Endothelial cell of umbilical vein (primary cell): ENCODE data around the gene GRK5. TPM values are rescaled to one million over a fixed set of nuclear protein-coding genes. Genes with fewer than 3 reads are reported as not detected.

ENCODE experiments used
- BruUV-seq: library from RNA; stranded (reverse); fragments of 400-500 nt; replicated peaks from 2 replicates; lab custom pipeline; 2021; lab: Mats Ljungman, UMichigan
- CTCF ChIA-PET: fragments of 300-600, 350-600 bp; sonication (Branson Sonifier 250); formaldehyde crosslinking; loops from one replicate; lab custom pipeline; 2021; ENCODE audit warnings: antibody characterized with exemption, inconsistent platforms; lab: Charles Lee
- POLR2A ChIA-PET: fragments of 300-600, 350-600 bp; sonication (Branson Sonifier 250); formaldehyde crosslinking; loops from one replicate; lab custom pipeline; 2021; ENCODE audit warnings: antibody characterized with exemption, inconsistent platforms; lab: Charles Lee
- DNase-seq: peaks from one replicate; pipeline ENCODE4 v3.0.0-alpha.2; 2011; ENCODE audit warnings: low read depth, low spot score
- FAIRE-seq: peaks from 2 replicates; lab custom pipeline; 2011; peaks lifted over from hg19 to GRCh38; lab: Jason Lieb, UNC
- H2AFZ ChIP-seq: 2 replicates; pipeline ENCODE4 v1.6.0; 2012; ENCODE audit warnings: low read depth, low read length, control low read depth, inconsistent platforms
- H3K27ac ChIP-seq: 2 replicates; pipeline ENCODE4 v1.5.1; 2011; ENCODE audit warnings: low read depth, mild to moderate bottlenecking, control low read depth, low read length, moderate library complexity; ENCODE audit not compliant: insufficient read depth
- H3K27me3 ChIP-seq, 2 experiments: 2 replicates each; pipeline versions ENCODE4 v1.6.0 to v1.6.1; 2011; ENCODE audit warnings: low read length in 2 of 2, mixed read lengths in 1 of 2; ENCODE audit not compliant: control insufficient read depth in 2 of 2, insufficient read depth in 2 of 2
- H3K36me3 ChIP-seq, 2 experiments: 2 replicates in 1 of 2; 3 replicates in 1 of 2; pipeline ENCODE4 v1.5.1; 2011; ENCODE audit warnings: low read length in 2 of 2, mild to moderate bottlenecking in 1 of 2, moderate library complexity in 1 of 2; ENCODE audit not compliant: control insufficient read depth in 2 of 2, insufficient read depth in 2 of 2; ENCODE audit errors: extremely low read depth in 1 of 2
- H3K4me1 ChIP-seq: 3 replicates; pipeline ENCODE4 v1.5.1; 2011; ENCODE audit warnings: mild to moderate bottlenecking, low read length; ENCODE audit not compliant: control insufficient read depth, insufficient read depth; ENCODE audit errors: extremely low read depth
- H3K4me2 ChIP-seq: 2 replicates; pipeline ENCODE4 v1.6.1; 2011; ENCODE audit warnings: low read length, control low read depth, mixed read lengths; ENCODE audit not compliant: insufficient read depth
- H3K4me3 ChIP-seq, 3 experiments: fragments of 200-600 bp in 1 of 3; sonication (generic), shearing (Covaris generic) in 1 of 3; replicated peaks in 1 of 3; 2 replicates each; pipeline ENCODE4 v1.5.1; 2011 to 2016; ENCODE audit warnings: control low read depth in 3 of 3, low read length in 3 of 3, mild to moderate bottlenecking in 2 of 3, inconsistent platforms in 1 of 3, low read depth in 1 of 3, moderate library complexity in 1 of 3; ENCODE audit not compliant: insufficient read depth in 1 of 3
- H3K79me2 ChIP-seq: 2 replicates; pipeline ENCODE4 v1.6.0; 2012; ENCODE audit warnings: low read length, inconsistent platforms; ENCODE audit not compliant: control insufficient read depth, insufficient read depth
- H3K9ac ChIP-seq: replicated peaks from 2 replicates; pipeline ENCODE3; 2011; ENCODE audit warnings: low read length, control low read depth; ENCODE audit not compliant: insufficient read depth; ENCODE audit errors: extremely low read depth
- H3K9me1 ChIP-seq: replicated peaks from 3 replicates; pipeline ENCODE4 v1.6.0; 2011; ENCODE audit warnings: mild to moderate bottlenecking, low read length; ENCODE audit not compliant: control insufficient read depth, insufficient read depth; ENCODE audit errors: extremely low read depth
- H3K9me3 ChIP-seq: replicated peaks from 2 replicates; pipeline ENCODE4 v1.5.1; 2012; ENCODE audit warnings: low read length, inconsistent platforms; ENCODE audit not compliant: control insufficient read depth, insufficient read depth
- H4K20me1 ChIP-seq: replicated peaks from 2 replicates; pipeline ENCODE3; 2011; ENCODE audit warnings: mild to moderate bottlenecking, low read length; ENCODE audit not compliant: control insufficient read depth, insufficient read depth; ENCODE audit errors: extremely low read depth
- FOS ChIP-seq: IDR thresholded peaks from 2 replicates; pipeline ENCODE4 v1.6.1; 2011; ENCODE audit warnings: mild to moderate bottlenecking, low read length, moderate library complexity, borderline replicate concordance; ENCODE audit not compliant: insufficient read depth
- GATA2 ChIP-seq: IDR thresholded peaks from 2 replicates; pipeline ENCODE4 v1.7.0; 2011; ENCODE audit warnings: low read depth, mild to moderate bottlenecking, moderate library complexity, mixed read lengths, low read length; ENCODE audit not compliant: insufficient read length, insufficient read depth
- JUN ChIP-seq: IDR thresholded peaks from 2 replicates; pipeline ENCODE4 v1.6.1; 2011; ENCODE audit warnings: borderline replicate concordance, low read depth; ENCODE audit not compliant: insufficient read length, insufficient read depth
- MYC ChIP-seq: IDR thresholded peaks from one replicate; pipeline ENCODE4 v1.6.1; 2011; ENCODE audit warnings: mild to moderate bottlenecking, low read depth, low read length
- POLR2A ChIP-seq: IDR thresholded peaks from 2 replicates; pipeline ENCODE4 v1.6.1; 2012; ENCODE audit warnings: low read depth, mild to moderate bottlenecking, control low read depth, low read length
- POLR2AphosphoS5 ChIP-seq: IDR thresholded peaks from 2 replicates; pipeline ENCODE4 v1.6.1; 2012; ENCODE audit warnings: low read depth, mild to moderate bottlenecking, control low read depth, low read length, moderate library complexity; ENCODE audit not compliant: insufficient read depth
- dilution Hi-C: fragments of 300-500 bp; cut with MboI; formaldehyde crosslinking; loops from one replicate; pipeline ENCODE4 v1.15.0; 2019; ENCODE audit warnings: low sequenced_read_pairs; ENCODE audit not compliant: extremely low pct_ligation_motif_present
- intact Hi-C: fragments of 100-400 bp; cut with micrococcal nuclease; formaldehyde crosslinking; loops from one replicate; pipeline ENCODE4 v1.10.0; 2022
- polyA plus RNA-seq, 4 experiments: library from polyadenylated mRNA; depleted of rRNA in 3 of 4; stranded (reverse) in 3 of 4; unstranded in 1 of 4; fragments of >200 nt; gene quantifications; 2 replicates each; pipeline versions ENCODE4 v1.2.1 to v1.2.3, GENCODE V29; 2011 to 2012; ENCODE audit warnings: missing spikeins in 1 of 4
- total RNA-seq: library from RNA; stranded (reverse); gene quantifications from 2 replicates; pipeline ENCODE4 v1.2.3, GENCODE V29; 2021
- TF ChIP-seq, protein P1 (sequence below), 2 donors: IDR thresholded peaks; 1 replicate in 1 of 2; 2 replicates in 1 of 2; pipeline ENCODE4 v1.5.1; 2011; ENCODE audit warnings: low read length in 2 of 2, mild to moderate bottlenecking in 2 of 2, moderate library complexity in 2 of 2, control low read depth in 1 of 2, inconsistent platforms in 1 of 2, low read depth in 1 of 2; ENCODE audit not compliant: insufficient read depth in 1 of 2; ENCODE audit errors: extremely low read depth in 1 of 2
- TF ChIP-seq, protein P2 (sequence below): IDR thresholded peaks from 2 replicates; pipeline ENCODE4 v1.6.1; 2011; ENCODE audit not compliant: insufficient read depth, insufficient read length

Gene GRK5
- total and polyA plus RNA-seq, 2 donors (not counting 3 experiments of a cell fraction or from before 2014, with no cell fraction given): 13.1 to 29.5 TPM

- H2AFZ ChIP-seq: no peak overlapping the region
- CTCF ChIA-PET: interaction anchor here (1.0 to 2.6 kb wide), 12 partner anchors 9 to 193 kb away, joined by 3 to 24 read pairs (median 4); partner anchors contain the start of gene GRK5
- no TSS peak for BruUV-seq
- H3K4me2 ChIP-seq: no peak overlapping the region
- peak overlapping the region; percentile 94 for H3K27ac ChIP-seq
- POLR2A ChIA-PET: interaction anchor here (1.7 kb wide), 1 partner anchor 19 kb away, joined by 6 read pairs; no protein-coding TSS in a partner anchor
- DNase-seq (peak; percentile 44), FAIRE-seq (no peak)
- H3K27me3 ChIP-seq: no peaks in the 10 kb centered on the region
- peaks cover 3% of the 10 kb centered on the region for H3K79me2 ChIP-seq
- no peaks in the 10 kb centered on the region for H3K9me1 ChIP-seq
- no peaks in the 10 kb centered on the region for H4K20me1 ChIP-seq
- TF ChIP-seq FOS: no peak
- TF ChIP-seq, protein P1, sequence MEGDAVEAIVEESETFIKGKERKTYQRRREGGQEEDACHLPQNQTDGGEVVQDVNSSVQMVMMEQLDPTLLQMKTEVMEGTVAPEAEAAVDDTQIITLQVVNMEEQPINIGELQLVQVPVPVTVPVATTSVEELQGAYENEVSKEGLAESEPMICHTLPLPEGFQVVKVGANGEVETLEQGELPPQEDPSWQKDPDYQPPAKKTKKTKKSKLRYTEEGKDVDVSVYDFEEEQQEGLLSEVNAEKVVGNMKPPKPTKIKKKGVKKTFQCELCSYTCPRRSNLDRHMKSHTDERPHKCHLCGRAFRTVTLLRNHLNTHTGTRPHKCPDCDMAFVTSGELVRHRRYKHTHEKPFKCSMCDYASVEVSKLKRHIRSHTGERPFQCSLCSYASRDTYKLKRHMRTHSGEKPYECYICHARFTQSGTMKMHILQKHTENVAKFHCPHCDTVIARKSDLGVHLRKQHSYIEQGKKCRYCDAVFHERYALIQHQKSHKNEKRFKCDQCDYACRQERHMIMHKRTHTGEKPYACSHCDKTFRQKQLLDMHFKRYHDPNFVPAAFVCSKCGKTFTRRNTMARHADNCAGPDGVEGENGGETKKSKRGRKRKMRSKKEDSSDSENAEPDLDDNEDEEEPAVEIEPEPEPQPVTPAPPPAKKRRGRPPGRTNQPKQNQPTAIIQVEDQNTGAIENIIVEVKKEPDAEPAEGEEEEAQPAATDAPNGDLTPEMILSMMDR (IDR thresholded peaks at IDR 0.05; ENCODE audit: extremely low read depth in 1 of 2, insufficient read depth in 1 of 2, low read depth in 1 of 2, low read length in 2 of 2): peak; percentile 34 to 37
- dilution Hi-C loops (no loop called here), intact Hi-C loops (loop anchor here (5.0 kb wide), 1 partner anchor 160 kb away; no protein-coding TSS in a partner anchor)
- no peaks in the 10 kb centered on the region for H3K9me3 ChIP-seq
- no peak overlapping the region for H3K4me3 ChIP-seq
- H3K4me1 ChIP-seq: peaks cover 54% of the 10 kb centered on the region
- no peaks in the 10 kb centered on the region for H3K36me3 ChIP-seq
- H3K9ac ChIP-seq: no peak overlapping the region
These were observed 44.7 kb downstream of the GRK5 start for GRCh38 chr10:119252051-119252465.

DNA sequence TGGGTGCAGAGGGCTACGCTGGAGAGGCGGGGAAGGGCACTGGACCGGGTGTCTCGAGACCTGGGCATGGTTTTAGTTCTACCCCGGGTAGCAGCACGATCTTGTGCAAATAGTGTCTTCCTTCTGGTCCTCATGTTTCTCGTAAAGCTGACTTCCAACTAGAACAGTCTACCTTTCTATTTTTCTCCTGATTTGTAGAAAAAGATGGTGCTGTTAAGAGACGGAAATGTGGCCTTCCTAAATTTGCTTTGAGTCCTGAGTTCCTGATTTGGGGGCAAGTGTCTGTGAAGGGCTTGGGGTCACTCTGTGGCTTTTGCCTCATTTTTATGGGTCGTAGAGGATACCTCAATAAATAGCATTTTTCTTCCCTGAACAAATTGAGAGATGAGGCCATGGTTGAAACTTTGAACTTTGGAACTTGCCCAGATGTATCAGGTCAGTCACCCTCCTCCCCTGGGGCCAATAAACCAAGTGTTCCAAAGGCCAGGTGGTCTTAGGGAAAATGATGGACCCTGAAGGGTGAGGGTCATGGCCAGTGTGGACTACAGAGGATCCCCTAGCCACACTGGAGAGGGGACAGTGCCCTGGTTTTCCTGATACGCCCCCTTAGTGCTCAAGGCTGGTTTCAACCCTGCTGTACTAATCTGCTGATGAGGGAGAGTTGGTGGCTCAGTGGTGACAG, 45.2 kb downstream of the GRK5 start:
- Histone ChIP-seq H3K36me3 (no peaks in the 10 kb centered on the region), H3K27me3 (no peaks in the 10 kb centered on the region), H2AFZ (no peak overlapping the region), H3K4me2 (no peak overlapping the region), H3K4me1 (peaks cover 48% of the 10 kb centered on the region), H3K9me3 (no peaks in the 10 kb centered on the region), H3K4me3 (no peak overlapping the region), H3K27ac (peak overlapping the region; percentile 35), H3K9ac (no peak overlapping the region), H3K9me1 (no peaks in the 10 kb centered on the region), H3K79me2 (peaks cover 3% of the 10 kb centered on the region), H4K20me1 (no peaks in the 10 kb centered on the region)
- CTCF ChIA-PET: interaction anchor here (0.8 to 2.6 kb wide), 17 partner anchors 10 to 193 kb away, joined by 3 to 18 read pairs (median 4); partner anchors contain the start of gene GRK5
- no TSS peak for BruUV-seq
- POLR2A ChIA-PET: interaction anchor here (0.8 to 0.9 kb wide), 2 partner anchors 10 to 19 kb away, joined by 3 to 4 read pairs; no protein-coding TSS in a partner anchor
- intact Hi-C loops: loop anchor here (5.0 kb wide), 1 partner anchor 160 kb away; no protein-coding TSS in a partner anchor
- FAIRE-seq: no peak
- dilution Hi-C loops: no loop called here
- DNase-seq: no peak
- TF ChIP-seq GATA2: no peak
- no peak for TF ChIP-seq MYC
- no peak for TF ChIP-seq POLR2AphosphoS5
- no peak for TF ChIP-seq POLR2A
- TF ChIP-seq JUN: no peak
- TF ChIP-seq, protein P2, sequence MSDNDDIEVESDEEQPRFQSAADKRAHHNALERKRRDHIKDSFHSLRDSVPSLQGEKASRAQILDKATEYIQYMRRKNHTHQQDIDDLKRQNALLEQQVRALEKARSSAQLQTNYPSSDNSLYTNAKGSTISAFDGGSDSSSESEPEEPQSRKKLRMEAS: no peak
- no peak for TF ChIP-seq FOS
- TF ChIP-seq, protein P1 (IDR thresholded peaks at IDR 0.05; ENCODE audit: extremely low read depth in 1 of 2, insufficient read depth in 1 of 2, low read depth in 1 of 2, low read length in 2 of 2): no peak
